Fibroblast of lung (primary cell): ENCODE results near the gene OR56A5. TPM values are rescaled to one million over a fixed set of nuclear protein-coding genes. Genes with fewer than 3 reads are reported as not detected.

ENCODE experiments used
- DNase-seq, 2 donors: peaks; one replicate each; pipeline versions ENCODE4 v3.0.0 to v3.0.0-alpha.2; 2010; ENCODE audit warnings: low read depth in 2 of 2
- H2AFZ ChIP-seq: 2 replicates; pipeline ENCODE4 v1.5.1; 2012; ENCODE audit warnings: low read length, control low read depth, inconsistent platforms
- H3K27ac ChIP-seq: 2 replicates; pipeline ENCODE4 v1.5.1; 2011; ENCODE audit warnings: low read length, control low read depth; ENCODE audit not compliant: insufficient read depth
- H3K27me3 ChIP-seq: 2 replicates; pipeline ENCODE4 v1.5.1; 2011; ENCODE audit warnings: mild to moderate bottlenecking, low read length; ENCODE audit not compliant: control insufficient read depth, insufficient read depth
- H3K36me3 ChIP-seq: 2 replicates; pipeline ENCODE4 v1.5.1; 2011; ENCODE audit warnings: low read length; ENCODE audit not compliant: control insufficient read depth, insufficient read depth
- H3K4me1 ChIP-seq: 2 replicates; pipeline ENCODE4 v1.5.1; 2011; ENCODE audit warnings: low read length; ENCODE audit not compliant: control insufficient read depth, insufficient read depth; ENCODE audit errors: extremely low read depth
- H3K4me2 ChIP-seq: 2 replicates; pipeline ENCODE4 v1.5.1; 2011; ENCODE audit warnings: low read length, control low read depth; ENCODE audit not compliant: insufficient read depth; ENCODE audit errors: extremely low read depth
- H3K4me3 ChIP-seq, 4 experiments: fragments of 200-600 bp in 1 of 4; sonication (generic) in 1 of 4; replicated peaks in 1 of 4; 2 replicates each; pipeline ENCODE4 v1.5.1; 2011 to 2016; ENCODE audit warnings: low read length in 4 of 4, low read depth in 3 of 4, mild to moderate bottlenecking in 3 of 4, control low read depth in 2 of 4, inconsistent platforms in 1 of 4, mixed read lengths in 1 of 4; ENCODE audit not compliant: insufficient read depth in 1 of 4; ENCODE audit errors: control extremely low read depth in 1 of 4
- H3K79me2 ChIP-seq: 2 replicates; pipeline ENCODE4 v1.5.1; 2012; ENCODE audit warnings: mild to moderate bottlenecking, low read length, inconsistent platforms; ENCODE audit not compliant: control insufficient read depth, insufficient read depth
- H3K9ac ChIP-seq: 2 replicates; pipeline ENCODE4 v1.5.1; 2011; ENCODE audit warnings: mild to moderate bottlenecking, low read length, control low read depth; ENCODE audit not compliant: insufficient read depth
- H3K9me3 ChIP-seq: 2 replicates; pipeline ENCODE4 v1.5.1; 2012; ENCODE audit warnings: low read depth, low read length; ENCODE audit not compliant: control insufficient read depth, insufficient read depth
- H4K20me1 ChIP-seq: 2 replicates; pipeline ENCODE4 v1.5.1; 2011; ENCODE audit warnings: low read length; ENCODE audit not compliant: control insufficient read depth, insufficient read depth; ENCODE audit errors: extremely low read depth
- CTCF ChIP-seq, 2 donors: IDR thresholded peaks in 1 of 2; conservative IDR thresholded peaks in 1 of 2; 1 replicate in 1 of 2; 2 replicates in 1 of 2; pipeline ENCODE4 v1.5.1; 2011 to 2012; ENCODE audit warnings: low read length in 2 of 2, control low read depth in 1 of 2, inconsistent platforms in 1 of 2, low read depth in 1 of 2, mild to moderate bottlenecking in 1 of 2
- EZH2 ChIP-seq: IDR thresholded peaks from 2 replicates; pipeline ENCODE4 v1.5.1; 2012; ENCODE audit warnings: low read length, control low read depth, mild to moderate bottlenecking; ENCODE audit errors: missing control alignments
- polyA plus RNA-seq, 2 donors: library from polyadenylated mRNA; depleted of rRNA in 1 of 2; stranded (reverse) in 1 of 2; unstranded in 1 of 2; fragments of >200 nt; gene quantifications; 2 replicates each; pipeline ENCODE4 v1.2.1, GENCODE V29; 2011 to 2012; ENCODE audit warnings: missing spikeins in 1 of 2
- total RNA-seq: library from RNA; depleted of rRNA; stranded (reverse); fragments of >200 nt; gene quantifications from 2 replicates; pipeline ENCODE4 v1.2.1, GENCODE V29; 2014

OR56A5 gene
- total and polyA plus RNA-seq, 2 donors (not counting 1 experiment from before 2014, with no cell fraction given) = not detected

GRCh38 chr11:5955586-5955985 lies 12.7 kb downstream of the OR56A5 start:
- DNase-seq = no peak
- TF ChIP-seq EZH2 (no peak), CTCF (conservative IDR thresholded peaks at IDR 0.05 in 1 of 2, IDR thresholded peaks at IDR 0.05 in 1 of 2; ENCODE audit: low read depth in 1 of 2, low read length in 2 of 2) (no peak)
- H3K27me3 ChIP-seq = no peaks in the 10 kb centered on the region

GRCh38 chr11:5941951-5942350 lies 26.3 kb downstream of the OR56A5 start, which contains the start of gene OR56A3:
Gene OR56A3, plus strand, starts transcription at chr11:5942251. Its CDS starts 5,096 bp downstream, at chr11:5947347.
- Histone ChIP-seq H3K79me2 (no peaks in the 10 kb centered on the region), H3K9me3 (no peaks in the 10 kb centered on the region), H2AFZ (no peak within 1 kb of the TSS), H3K4me1 (no peaks in the 10 kb centered on the region), H3K36me3 (no peaks in the 10 kb centered on the region), H3K27me3 (no peaks in the 10 kb centered on the region), H4K20me1 (no peaks in the 10 kb centered on the region), H3K4me3 (no peak within 1 kb of the TSS), H3K4me2 (no peak within 1 kb of the TSS), H3K27ac (no peak within 1 kb of the TSS), H3K9ac (no peak within 1 kb of the TSS)
- DNase-seq = no peak
- no peak for TF ChIP-seq EZH2
- no peak for TF ChIP-seq CTCF (conservative IDR thresholded peaks at IDR 0.05 in 1 of 2, IDR thresholded peaks at IDR 0.05 in 1 of 2; ENCODE audit: low read depth in 1 of 2, low read length in 2 of 2)

More at GRCh38 chr11:5955586-5955985, 12.7 kb downstream of the OR56A5 start:
- H3K4me1 ChIP-seq = no peaks in the 10 kb centered on the region
- no peaks in the 10 kb centered on the region for H4K20me1 ChIP-seq
- H3K9me3 ChIP-seq = no peaks in the 10 kb centered on the region
- no peak overlapping the region for H3K4me2 ChIP-seq
- no peak overlapping the region for H2AFZ ChIP-seq
- H3K27ac ChIP-seq = no peak overlapping the region
- no peaks in the 10 kb centered on the region for H3K79me2 ChIP-seq
- no peak overlapping the region for H3K4me3 ChIP-seq
- H3K36me3 ChIP-seq = no peaks in the 10 kb centered on the region
- no peak overlapping the region for H3K9ac ChIP-seq

GRCh38 chr11:5940748-5941147 lies 27.5 kb downstream of the OR56A5 start:
- Histone ChIP-seq H4K20me1 (no peaks in the 10 kb centered on the region), H3K27me3 (no peaks in the 10 kb centered on the region), H3K4me3 (no peak overlapping the region), H3K9ac (no peak overlapping the region), H3K27ac (no peak overlapping the region), H3K9me3 (no peaks in the 10 kb centered on the region), H3K4me2 (no peak overlapping the region), H3K36me3 (no peaks in the 10 kb centered on the region), H2AFZ (no peak overlapping the region), H3K79me2 (no peaks in the 10 kb centered on the region), H3K4me1 (no peaks in the 10 kb centered on the region)
- no peak for TF ChIP-seq EZH2
- TF ChIP-seq CTCF (conservative IDR thresholded peaks at IDR 0.05 in 1 of 2, IDR thresholded peaks at IDR 0.05 in 1 of 2; ENCODE audit: low read depth in 1 of 2, low read length in 2 of 2) = no peak
- no peak for DNase-seq
